Measurements from ENCODE around the gene CATSPER1. TPM values are rescaled to one million over a fixed set of nuclear protein-coding genes. Genes with fewer than 3 reads are reported as not detected.

CATSPER1 gene
- total RNA-seq, 1 donor from 2014 or later, result 0.45 TPM

- H3K27ac Mint-ChIP-seq (ENCODE audit: unreplicated experiment), result no peak overlapping the region
These were observed 17.7 kb downstream of the CATSPER1 start for GRCh38 chr11:66008468-66009101.

GRCh38 chr11:66008095-66008467, 18.2 kb downstream of the CATSPER1 start:
- FAIRE-seq (no peak), DNase-seq (ENCODE audit: low read depth) (no peak)
- Histone ChIP-seq H3K9me3 (ENCODE audit: insufficient read depth, low read depth, low read length) (no peaks in the 10 kb centered on the region), H2AFZ (ENCODE audit: low read depth, low read length) (no peak overlapping the region), H3K4me2 (ENCODE audit: low read length) (no peak overlapping the region), H3K9ac (ENCODE audit: low read length) (no peak overlapping the region), H3K27ac (ENCODE audit: low read depth, low read length) (no peak overlapping the region), H3K27me3 (ENCODE audit: insufficient read depth, low read length) (peaks cover 3% of the 10 kb centered on the region), H3K79me2 (ENCODE audit: insufficient read depth, low read length) (peaks cover 11% of the 10 kb centered on the region), H3K36me3 (ENCODE audit: insufficient read depth, low read length) (peaks cover 9% of the 10 kb centered on the region), H4K20me1 (ENCODE audit: insufficient read depth, low read length) (peaks cover 3% of the 10 kb centered on the region), H3K4me1 (ENCODE audit: insufficient read depth, low read length) (peaks cover 8% of the 10 kb centered on the region), H3K4me3 (ENCODE audit: insufficient read depth, low read depth, low read length) (no peak overlapping the region)
- Mint-ChIP-seq H3K36me3 (ENCODE audit: low read depth, unreplicated experiment) (peaks cover 3% of the 10 kb centered on the region), H3K4me1 (ENCODE audit: low read depth, unreplicated experiment) (peaks cover 10% of the 10 kb centered on the region), H3K27ac (ENCODE audit: unreplicated experiment) (no peak overlapping the region), H3K27me3 (ENCODE audit: low read depth, unreplicated experiment) (peaks cover 3% of the 10 kb centered on the region), H3K9me3 (ENCODE audit: unreplicated experiment) (peaks cover 2% of the 10 kb centered on the region), H3K4me3 (ENCODE audit: unreplicated experiment) (no peak overlapping the region)
- TF ChIP-seq EZH2 (IDR thresholded peaks at IDR 0.05; ENCODE audit: insufficient read depth, low read length), result no peak
- TF ChIP-seq, protein P1, sequence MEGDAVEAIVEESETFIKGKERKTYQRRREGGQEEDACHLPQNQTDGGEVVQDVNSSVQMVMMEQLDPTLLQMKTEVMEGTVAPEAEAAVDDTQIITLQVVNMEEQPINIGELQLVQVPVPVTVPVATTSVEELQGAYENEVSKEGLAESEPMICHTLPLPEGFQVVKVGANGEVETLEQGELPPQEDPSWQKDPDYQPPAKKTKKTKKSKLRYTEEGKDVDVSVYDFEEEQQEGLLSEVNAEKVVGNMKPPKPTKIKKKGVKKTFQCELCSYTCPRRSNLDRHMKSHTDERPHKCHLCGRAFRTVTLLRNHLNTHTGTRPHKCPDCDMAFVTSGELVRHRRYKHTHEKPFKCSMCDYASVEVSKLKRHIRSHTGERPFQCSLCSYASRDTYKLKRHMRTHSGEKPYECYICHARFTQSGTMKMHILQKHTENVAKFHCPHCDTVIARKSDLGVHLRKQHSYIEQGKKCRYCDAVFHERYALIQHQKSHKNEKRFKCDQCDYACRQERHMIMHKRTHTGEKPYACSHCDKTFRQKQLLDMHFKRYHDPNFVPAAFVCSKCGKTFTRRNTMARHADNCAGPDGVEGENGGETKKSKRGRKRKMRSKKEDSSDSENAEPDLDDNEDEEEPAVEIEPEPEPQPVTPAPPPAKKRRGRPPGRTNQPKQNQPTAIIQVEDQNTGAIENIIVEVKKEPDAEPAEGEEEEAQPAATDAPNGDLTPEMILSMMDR (IDR thresholded peaks at IDR 0.05; ENCODE audit: insufficient read depth, low read depth, low read length), result no peak

More at GRCh38 chr11:66008468-66009101, 17.7 kb downstream of the CATSPER1 start:
- Mint-ChIP-seq H3K4me1 (ENCODE audit: low read depth, unreplicated experiment) (peaks cover 7% of the 10 kb centered on the region), H3K4me3 (ENCODE audit: unreplicated experiment) (no peak overlapping the region), H3K36me3 (ENCODE audit: low read depth, unreplicated experiment) (peaks cover 3% of the 10 kb centered on the region), H3K9me3 (ENCODE audit: unreplicated experiment) (peaks cover 2% of the 10 kb centered on the region), H3K27me3 (ENCODE audit: low read depth, unreplicated experiment) (peaks cover 3% of the 10 kb centered on the region)
- no peak for DNase-seq (ENCODE audit: low read depth)
- Histone ChIP-seq H3K9ac (ENCODE audit: low read length) (no peak overlapping the region), H3K27ac (ENCODE audit: low read depth, low read length) (no peak overlapping the region), H3K4me3 (ENCODE audit: insufficient read depth, low read depth, low read length) (no peak overlapping the region), H3K4me2 (ENCODE audit: low read length) (no peak overlapping the region), H4K20me1 (ENCODE audit: insufficient read depth, low read length) (peaks cover 3% of the 10 kb centered on the region), H3K4me1 (ENCODE audit: insufficient read depth, low read length) (peaks cover 8% of the 10 kb centered on the region), H3K36me3 (ENCODE audit: insufficient read depth, low read length) (peaks cover 9% of the 10 kb centered on the region), H3K27me3 (ENCODE audit: insufficient read depth, low read length) (peaks cover 3% of the 10 kb centered on the region), H3K9me3 (ENCODE audit: insufficient read depth, low read depth, low read length) (no peaks in the 10 kb centered on the region), H3K79me2 (ENCODE audit: insufficient read depth, low read length) (peaks cover 6% of the 10 kb centered on the region), H2AFZ (ENCODE audit: low read depth, low read length) (no peak overlapping the region)
- no peak for TF ChIP-seq EZH2 (IDR thresholded peaks at IDR 0.05; ENCODE audit: insufficient read depth, low read length)
- TF ChIP-seq, protein P1 (IDR thresholded peaks at IDR 0.05; ENCODE audit: insufficient read depth, low read depth, low read length), result no peak
- no peak for FAIRE-seq

- Mint-ChIP-seq H3K27me3 (ENCODE audit: low read depth, unreplicated experiment) (peaks cover 3% of the 10 kb centered on the region), H3K27ac (ENCODE audit: unreplicated experiment) (no peak overlapping the region), H3K4me1 (ENCODE audit: low read depth, unreplicated experiment) (peaks cover 11% of the 10 kb centered on the region), H3K36me3 (ENCODE audit: low read depth, unreplicated experiment) (peaks cover 3% of the 10 kb centered on the region), H3K4me3 (ENCODE audit: unreplicated experiment) (no peak overlapping the region), H3K9me3 (ENCODE audit: unreplicated experiment) (peaks cover 2% of the 10 kb centered on the region)
- FAIRE-seq, result no peak
- Histone ChIP-seq H3K9ac (ENCODE audit: low read length) (no peak overlapping the region), H3K4me2 (ENCODE audit: low read length) (no peak overlapping the region), H3K4me3 (ENCODE audit: insufficient read depth, low read depth, low read length) (no peak overlapping the region), H3K36me3 (ENCODE audit: insufficient read depth, low read length) (peaks cover 9% of the 10 kb centered on the region), H2AFZ (ENCODE audit: low read depth, low read length) (no peak overlapping the region), H3K79me2 (ENCODE audit: insufficient read depth, low read length) (peaks cover 16% of the 10 kb centered on the region), H3K4me1 (ENCODE audit: insufficient read depth, low read length) (peaks cover 5% of the 10 kb centered on the region), H3K9me3 (ENCODE audit: insufficient read depth, low read depth, low read length) (no peaks in the 10 kb centered on the region), H3K27ac (ENCODE audit: low read depth, low read length) (no peak overlapping the region), H4K20me1 (ENCODE audit: insufficient read depth, low read length) (peaks cover 3% of the 10 kb centered on the region), H3K27me3 (ENCODE audit: insufficient read depth, low read length) (peaks cover 3% of the 10 kb centered on the region)
- no peak for TF ChIP-seq EZH2 (IDR thresholded peaks at IDR 0.05; ENCODE audit: insufficient read depth, low read length)
- TF ChIP-seq, protein P1 (IDR thresholded peaks at IDR 0.05; ENCODE audit: insufficient read depth, low read depth, low read length), result no peak
- DNase-seq (ENCODE audit: low read depth), result no peak
These were observed 19.1 kb downstream of the CATSPER1 start for GRCh38 chr11:66007201-66007634.

All from astrocyte (in vitro differentiated cells and primary cell).